ENCODE results near the gene AFF3. TPM values are rescaled to one million over a fixed set of nuclear protein-coding genes. Genes with fewer than 3 reads are reported as not detected.

AFF3 gene
- total RNA-seq, 1 experiment from 2014 or later = not detected

DNA sequence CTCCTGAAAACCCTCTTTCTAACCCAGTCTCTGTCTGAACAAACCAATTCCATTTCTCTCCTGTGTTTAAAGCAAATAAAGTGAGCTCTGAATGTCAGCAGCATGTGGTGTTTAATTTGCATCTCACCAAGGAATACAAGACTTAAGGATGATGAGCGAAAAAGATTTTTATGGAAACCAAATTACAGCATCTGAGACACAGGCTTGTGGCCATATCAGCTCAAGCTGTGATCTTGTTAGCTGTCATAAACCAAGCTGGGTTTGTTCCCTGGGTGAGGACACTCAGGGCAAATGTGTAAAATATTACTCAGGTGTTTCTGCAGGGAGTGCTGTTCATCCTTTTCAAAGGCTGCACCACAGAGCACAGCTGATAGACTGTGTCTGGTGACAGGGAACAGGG lies 523.2 kb downstream of the AFF3 start:
- H3K9me3 Mint-ChIP-seq (ENCODE audit: low read depth, unreplicated experiment) = no peaks in the 10 kb centered on the region
- H3K27ac Mint-ChIP-seq (ENCODE audit: unreplicated experiment) = no peak overlapping the region
- H3K4me1 Mint-ChIP-seq (ENCODE audit: low read depth, unreplicated experiment) = no peaks in the 10 kb centered on the region
- H3K4me3 Mint-ChIP-seq (ENCODE audit: low read depth, unreplicated experiment) = no peak overlapping the region
- DNase-seq = no peak
- CTCF ChIA-PET = no interaction called here
- TF ChIP-seq, protein P1, sequence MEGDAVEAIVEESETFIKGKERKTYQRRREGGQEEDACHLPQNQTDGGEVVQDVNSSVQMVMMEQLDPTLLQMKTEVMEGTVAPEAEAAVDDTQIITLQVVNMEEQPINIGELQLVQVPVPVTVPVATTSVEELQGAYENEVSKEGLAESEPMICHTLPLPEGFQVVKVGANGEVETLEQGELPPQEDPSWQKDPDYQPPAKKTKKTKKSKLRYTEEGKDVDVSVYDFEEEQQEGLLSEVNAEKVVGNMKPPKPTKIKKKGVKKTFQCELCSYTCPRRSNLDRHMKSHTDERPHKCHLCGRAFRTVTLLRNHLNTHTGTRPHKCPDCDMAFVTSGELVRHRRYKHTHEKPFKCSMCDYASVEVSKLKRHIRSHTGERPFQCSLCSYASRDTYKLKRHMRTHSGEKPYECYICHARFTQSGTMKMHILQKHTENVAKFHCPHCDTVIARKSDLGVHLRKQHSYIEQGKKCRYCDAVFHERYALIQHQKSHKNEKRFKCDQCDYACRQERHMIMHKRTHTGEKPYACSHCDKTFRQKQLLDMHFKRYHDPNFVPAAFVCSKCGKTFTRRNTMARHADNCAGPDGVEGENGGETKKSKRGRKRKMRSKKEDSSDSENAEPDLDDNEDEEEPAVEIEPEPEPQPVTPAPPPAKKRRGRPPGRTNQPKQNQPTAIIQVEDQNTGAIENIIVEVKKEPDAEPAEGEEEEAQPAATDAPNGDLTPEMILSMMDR (IDR thresholded peaks at IDR 0.05; ENCODE audit: unreplicated experiment) = no peak
- intact Hi-C loops (cut with micrococcal nuclease; ENCODE audit: unreplicated experiment) = no loop called here
- BruUV-seq (replicated peaks) = no TSS peak
- peaks cover 57% of the 10 kb centered on the region for H3K27me3 Mint-ChIP-seq (ENCODE audit: unreplicated experiment)
- H3K36me3 Mint-ChIP-seq (ENCODE audit: insufficient read depth, unreplicated experiment) = no peaks in the 10 kb centered on the region

DNA sequence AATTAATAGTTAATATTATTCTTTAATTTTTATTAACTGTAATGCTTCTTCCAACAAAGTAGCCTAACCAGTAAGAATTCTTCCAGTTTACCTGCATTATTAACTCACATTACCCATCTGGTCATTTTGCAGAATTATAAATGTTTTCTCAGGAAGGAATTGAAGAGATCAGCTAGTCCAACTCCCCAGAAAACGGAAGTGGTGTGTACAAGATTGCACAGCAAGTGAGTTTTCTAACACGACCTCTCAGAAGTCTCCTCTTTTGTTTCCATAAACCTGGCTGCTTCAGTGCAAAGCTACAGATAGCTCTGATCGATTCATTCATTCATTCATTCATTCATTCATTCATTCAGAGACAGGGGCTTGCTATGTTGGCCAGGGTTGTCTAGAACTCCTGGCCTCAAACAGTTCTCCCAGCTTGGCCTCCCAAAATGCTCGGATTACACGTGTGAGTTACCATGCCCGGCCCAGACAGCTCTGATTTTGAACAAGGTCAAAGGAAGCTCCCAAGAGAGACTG lies 523.8 kb downstream of the AFF3 start:
- H3K9me3 Mint-ChIP-seq (ENCODE audit: low read depth, unreplicated experiment) = no peaks in the 10 kb centered on the region

DNA sequence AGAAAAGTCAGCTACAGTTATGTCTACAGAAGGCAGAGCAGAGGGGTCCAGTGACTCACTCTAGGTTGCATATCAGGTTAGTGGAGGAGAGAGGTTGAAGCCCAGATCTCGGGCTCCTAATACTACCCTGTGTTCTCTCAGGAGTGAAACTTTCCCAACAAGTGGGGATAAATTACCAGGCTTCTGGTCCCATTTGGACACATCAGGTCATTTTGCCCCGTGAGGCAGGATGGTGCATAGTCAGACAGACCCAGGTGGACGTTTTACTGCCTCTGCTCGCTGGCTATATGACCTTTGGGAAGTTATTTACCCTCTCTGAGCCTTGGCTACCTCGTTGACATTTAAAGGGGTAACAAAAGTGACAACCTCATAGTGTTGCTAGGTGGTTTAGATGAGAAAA lies 524.6 kb downstream of the AFF3 start:
- H3K27ac Mint-ChIP-seq (ENCODE audit: unreplicated experiment) = no peak overlapping the region
- H3K4me1 Mint-ChIP-seq (ENCODE audit: low read depth, unreplicated experiment) = no peaks in the 10 kb centered on the region
- no TSS peak for BruUV-seq (replicated peaks)
- peaks cover 59% of the 10 kb centered on the region for H3K27me3 Mint-ChIP-seq (ENCODE audit: unreplicated experiment)
- intact Hi-C loops (cut with micrococcal nuclease; ENCODE audit: unreplicated experiment) = no loop called here
- CTCF ChIA-PET = no interaction called here
- TF ChIP-seq, protein P1 (IDR thresholded peaks at IDR 0.05; ENCODE audit: unreplicated experiment) = no peak
- no peaks in the 10 kb centered on the region for H3K36me3 Mint-ChIP-seq (ENCODE audit: insufficient read depth, unreplicated experiment)
- H3K4me3 Mint-ChIP-seq (ENCODE audit: low read depth, unreplicated experiment) = no peak overlapping the region
- DNase-seq = no peak
- H3K9me3 Mint-ChIP-seq (ENCODE audit: low read depth, unreplicated experiment) = no peaks in the 10 kb centered on the region

More for the DNA sequence above, 523.8 kb downstream of the AFF3 start:
- H3K4me3 Mint-ChIP-seq (ENCODE audit: low read depth, unreplicated experiment) = no peak overlapping the region
- no peak overlapping the region for H3K27ac Mint-ChIP-seq (ENCODE audit: unreplicated experiment)
- CTCF ChIA-PET = no interaction called here
- intact Hi-C loops (cut with micrococcal nuclease; ENCODE audit: unreplicated experiment) = no loop called here
- TF ChIP-seq, protein P1 (IDR thresholded peaks at IDR 0.05; ENCODE audit: unreplicated experiment) = no peak
- no peaks in the 10 kb centered on the region for H3K4me1 Mint-ChIP-seq (ENCODE audit: low read depth, unreplicated experiment)
- peaks cover 62% of the 10 kb centered on the region for H3K27me3 Mint-ChIP-seq (ENCODE audit: unreplicated experiment)
- BruUV-seq (replicated peaks) = no TSS peak
- H3K36me3 Mint-ChIP-seq (ENCODE audit: insufficient read depth, unreplicated experiment) = no peaks in the 10 kb centered on the region
- no peak for DNase-seq

DNA sequence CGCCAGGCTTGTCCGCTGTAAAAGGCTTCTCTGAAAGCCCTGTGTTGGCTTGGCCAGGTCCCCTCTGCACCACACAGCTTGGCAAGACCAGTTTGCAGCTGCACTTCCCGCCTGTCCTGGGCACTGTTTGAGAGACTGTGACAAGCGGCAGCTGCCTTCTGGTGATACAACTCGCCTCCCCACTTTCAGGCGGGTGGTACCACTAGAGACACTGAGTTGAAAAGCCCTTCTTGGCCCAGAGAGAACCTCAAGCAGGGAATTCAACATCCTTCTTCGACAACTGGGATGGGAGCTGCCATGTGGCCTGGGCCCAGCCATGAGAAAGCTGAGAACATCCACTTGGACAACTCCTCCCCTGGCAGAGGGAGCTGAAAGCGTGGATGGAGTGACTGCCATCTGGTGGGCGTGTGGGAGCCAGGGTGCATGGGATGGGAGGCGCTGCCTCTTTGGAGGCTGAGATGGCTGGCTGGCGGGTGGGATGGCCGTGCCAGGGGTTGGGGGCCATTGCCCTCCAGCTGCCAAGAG lies 527.1 kb downstream of the AFF3 start:
- intact Hi-C loops (cut with micrococcal nuclease; ENCODE audit: unreplicated experiment) = no loop called here
- Mint-ChIP-seq H3K9me3 (ENCODE audit: low read depth, unreplicated experiment) (no peaks in the 10 kb centered on the region), H3K4me3 (ENCODE audit: low read depth, unreplicated experiment) (no peak overlapping the region), H3K4me1 (ENCODE audit: low read depth, unreplicated experiment) (no peaks in the 10 kb centered on the region), H3K27me3 (ENCODE audit: unreplicated experiment) (peaks cover 51% of the 10 kb centered on the region), H3K36me3 (ENCODE audit: insufficient read depth, unreplicated experiment) (no peaks in the 10 kb centered on the region), H3K27ac (ENCODE audit: unreplicated experiment) (no peak overlapping the region)
- CTCF ChIA-PET = interaction anchor here (0.5 kb wide), 1 partner anchor 71 kb away, joined by 3 read pairs; no protein-coding TSS in a partner anchor
- peak; percentile 10 for DNase-seq
- BruUV-seq (replicated peaks) = no TSS peak
- TF ChIP-seq, protein P1 (IDR thresholded peaks at IDR 0.05; ENCODE audit: unreplicated experiment) = no peak

Measured in Calu3 (cell line).